ENCODE data around the gene THPO.
A peak's percentile ranks its signal among the peaks of the same experiment; 100 is the strongest.

The THPO gene

GRCh38 chr3:184361932-184362667 is 15.9 kb downstream of the THPO start:
- DNase-seq = peak; percentile 86

GRCh38 chr3:184361532-184361931 is 16.5 kb downstream of the THPO start, which contains the start of the genes CLCN2 and POLR2H:
TSS of gene CLCN2 (minus strand) at chr3:184361605. CDS start at chr3:184361479, 126 bp downstream.
TSS of gene POLR2H (plus strand) at chr3:184361710. CDS start at chr3:184363493, 1,783 bp downstream.
- peak; percentile 51 for DNase-seq

GRCh38 chr3:184360929-184361531 is 17.0 kb downstream of the THPO start:
- DNase-seq = no peak

GRCh38 chr3:184360070-184360928 is 17.7 kb downstream of the THPO start:
- DNase-seq = no peak

- no peak for DNase-seq
Measured at GRCh38 chr3:184359610-184360009, 18.4 kb downstream of the THPO start.

GRCh38 chr3:184358921-184359350 is 19.1 kb downstream of the THPO start:
- DNase-seq = no peak

- no peak for DNase-seq
Measured at GRCh38 chr3:184358124-184358767, 19.8 kb downstream of the THPO start.

GRCh38 chr3:184357248-184358123 is 20.5 kb downstream of the THPO start:
- no peak for DNase-seq

GRCh38 chr3:184355261-184356040 is 22.6 kb downstream of the THPO start:
- no peak for DNase-seq

GRCh38 chr3:184354754-184355153 is 23.3 kb downstream of the THPO start:
- DNase-seq = no peak

GRCh38 chr3:184354121-184354728 is 23.8 kb downstream of the THPO start:
- DNase-seq = peak; percentile 49

- no peak for DNase-seq
Measured at GRCh38 chr3:184353546-184353941, 24.5 kb downstream of the THPO start.

GRCh38 chr3:184352897-184353545 is 25.0 kb downstream of the THPO start:
- no peak for DNase-seq

- DNase-seq = no peak
Measured at GRCh38 chr3:184352149-184352785, 25.7 kb downstream of the THPO start.

GRCh38 chr3:184351511-184352148 is 26.4 kb downstream of the THPO start:
- peak; percentile 45 for DNase-seq

- DNase-seq = no peak
Measured at GRCh38 chr3:184350618-184351017, 27.4 kb downstream of the THPO start.

- DNase-seq = no peak
Measured at GRCh38 chr3:184349563-184350470, 28.2 kb downstream of the THPO start.

- DNase-seq = no peak
Measured at GRCh38 chr3:184348057-184348382, 30.0 kb downstream of the THPO start.

Measured in hematopoietic multipotent progenitor cell treated with erythropoietin and hydrocortisone succinate and interleukin-3 and kit ligand, for 8 days (in vitro differentiated cells).